OCI-LY1 (cell line): Measurements from ENCODE around the gene CAB39L.
A peak's percentile ranks its signal among the peaks of the same experiment; 100 is the strongest.

Experiments
- H2AFZ ChIP-seq: fragments of 200-600 bp; sonication (generic), shearing (Covaris generic); 2 replicates; pipeline ENCODE4 v1.6.0; 2014; ENCODE audit warnings: antibody characterized with exemption, mild to moderate bottlenecking, low read length
- H3F3A ChIP-seq: fragments of 200-600 bp; sonication (generic), shearing (Covaris generic); 2 replicates; pipeline ENCODE4 v1.6.0; 2014; ENCODE audit warnings: mild to moderate bottlenecking, antibody characterized with exemption, low read length, moderate library complexity; ENCODE audit not compliant: insufficient read depth
- H3K27ac ChIP-seq: fragments of 200-600 bp; sonication (generic); 2 replicates; pipeline ENCODE4 v1.5.1; 2014; ENCODE audit warnings: low read length, mixed run types, mild to moderate bottlenecking, low read depth; ENCODE audit not compliant: poor library complexity, severe bottlenecking
- H3K27me3 ChIP-seq: fragments of 200-600 bp; sonication (generic); 2 replicates; pipeline ENCODE4 v1.6.0; 2014; ENCODE audit warnings: antibody characterized with exemption, mild to moderate bottlenecking, low read length, moderate library complexity; ENCODE audit not compliant: insufficient read depth
- H3K36me3 ChIP-seq: fragments of 200-600 bp; sonication (generic); 2 replicates; pipeline ENCODE4 v1.6.1; 2014; ENCODE audit warnings: mild to moderate bottlenecking, antibody characterized with exemption, low read length, moderate library complexity, mixed read lengths; ENCODE audit not compliant: insufficient read depth
- H3K4me1 ChIP-seq: fragments of 200-600 bp; sonication (generic); 2 replicates; pipeline ENCODE4 v1.5.1; 2014; ENCODE audit warnings: mild to moderate bottlenecking, low read length, moderate library complexity; ENCODE audit not compliant: insufficient read depth, severe bottlenecking
- H3K4me2 ChIP-seq: fragments of 200-600 bp; sonication (generic), shearing (Covaris generic); 2 replicates; pipeline ENCODE4 v1.6.1; 2014; ENCODE audit warnings: low read length
- H3K4me3 ChIP-seq: fragments of 200-600 bp; sonication (generic); 2 replicates; pipeline ENCODE4 v1.5.1; 2014; ENCODE audit warnings: low read length, low read depth, mild to moderate bottlenecking, mixed read lengths; ENCODE audit not compliant: poor library complexity, severe bottlenecking
- H3K79me2 ChIP-seq: fragments of 200-600 bp; shearing (Covaris generic); 2 replicates; pipeline ENCODE4 v1.6.1; 2016; ENCODE audit warnings: mixed run types, low read length, mixed read lengths; ENCODE audit not compliant: insufficient read depth
- H3K9ac ChIP-seq: fragments of 200-600 bp; sonication (generic), shearing (Covaris generic); 2 replicates; pipeline ENCODE4 v1.6.1; 2014; ENCODE audit warnings: mild to moderate bottlenecking, low read length, mixed read lengths
- H3K9me2 ChIP-seq: fragments of 200-600 bp; sonication (generic), shearing (Covaris generic); 2 replicates; pipeline ENCODE4 v1.6.1; 2014; ENCODE audit warnings: low read depth, mild to moderate bottlenecking, low read length, mixed read lengths
- H3K9me3 ChIP-seq: fragments of 200-600 bp; shearing (Covaris generic); 2 replicates; pipeline ENCODE4 v1.6.1; 2014; ENCODE audit warnings: low read length, mixed read lengths
- H4K20me1 ChIP-seq: fragments of 200-600 bp; sonication (generic), shearing (Covaris generic); 2 replicates; pipeline ENCODE4 v1.6.0; 2016; ENCODE audit warnings: mild to moderate bottlenecking, low read length; ENCODE audit not compliant: insufficient read depth
- CTCF ChIP-seq: fragments of 200-600 bp; sonication (generic), shearing (Covaris generic); IDR thresholded peaks from 2 replicates; pipeline ENCODE4 v1.5.1; 2017; ENCODE audit warnings: mild to moderate bottlenecking, antibody characterized with exemption, low read length, moderate library complexity, mixed read lengths
- EZH2 ChIP-seq: fragments of 200-600 bp; sonication (generic), shearing (Covaris generic); IDR thresholded peaks from 2 replicates; pipeline ENCODE4 v1.8.0; 2017; ENCODE audit warnings: borderline replicate concordance, mixed run types, mild to moderate bottlenecking, antibody characterized with exemption, low read length, moderate library complexity, mixed read lengths

Gene CAB39L

GRCh38 chr13:49444524-49445395, 896 bp upstream of the CAB39L start:
- H4K20me1 ChIP-seq, result no peaks in the 10 kb centered on the region
- H3K4me3 ChIP-seq, result peak overlapping the region; percentile 77
- peaks cover 40% of the 10 kb centered on the region for H3K79me2 ChIP-seq
- peak overlapping the region; percentile 79 for H3K4me2 ChIP-seq
- 0 out of 2 replicates have a peak overlapping the region, but pooled peaks have one; percentile 4 for H2AFZ ChIP-seq
- H3K9ac ChIP-seq, result peak overlapping the region; percentile 84
- H3K9me2 ChIP-seq, result no peaks in the 10 kb centered on the region
- TF ChIP-seq CTCF, result no peak
- TF ChIP-seq EZH2, result no peak
- H3K9me3 ChIP-seq, result no peaks in the 10 kb centered on the region
- H3K27me3 ChIP-seq, result no peaks in the 10 kb centered on the region
- peaks cover 50% of the 10 kb centered on the region for H3K4me1 ChIP-seq
- H3K36me3 ChIP-seq, result peaks cover 24% of the 10 kb centered on the region
- H3F3A ChIP-seq, result peaks cover 9% of the 10 kb centered on the region
- H3K27ac ChIP-seq, result peak overlapping the region; percentile 96

- H3K4me1 ChIP-seq, result peaks cover 58% of the 10 kb centered on the region
- H3K27ac ChIP-seq, result peak overlapping the region; percentile 72
- no peaks in the 10 kb centered on the region for H3K27me3 ChIP-seq
- TF ChIP-seq EZH2 (no peak), CTCF (no peak)
- H4K20me1 ChIP-seq, result no peaks in the 10 kb centered on the region
- H3K36me3 ChIP-seq, result peaks cover 10% of the 10 kb centered on the region
- no peaks in the 10 kb centered on the region for H3K9me3 ChIP-seq
- peak overlapping the region; percentile 77 for H3K4me3 ChIP-seq
- H3K9me2 ChIP-seq, result no peaks in the 10 kb centered on the region
- H2AFZ ChIP-seq, result no peak overlapping the region
- peak overlapping the region; percentile 63 for H3K9ac ChIP-seq
- H3K79me2 ChIP-seq, result peaks cover 27% of the 10 kb centered on the region
- H3F3A ChIP-seq, result peaks cover 9% of the 10 kb centered on the region
- peak overlapping the region; percentile 67 for H3K4me2 ChIP-seq
These were observed 534 bp downstream of the CAB39L start for GRCh38 chr13:49443357-49443703.

- H3K27me3 ChIP-seq, result no peaks in the 10 kb centered on the region
- no peak overlapping the region for H3K9ac ChIP-seq
- peaks cover 9% of the 10 kb centered on the region for H3F3A ChIP-seq
- H3K79me2 ChIP-seq, result peaks cover 12% of the 10 kb centered on the region
- H3K27ac ChIP-seq, result no peak overlapping the region
- no peak overlapping the region for H3K4me2 ChIP-seq
- H3K4me1 ChIP-seq, result peaks cover 43% of the 10 kb centered on the region
- H3K9me2 ChIP-seq, result no peaks in the 10 kb centered on the region
- TF ChIP-seq EZH2 (no peak), CTCF (no peak)
- no peaks in the 10 kb centered on the region for H3K9me3 ChIP-seq
- H2AFZ ChIP-seq, result no peak overlapping the region
- H3K4me3 ChIP-seq, result no peak overlapping the region
- H3K36me3 ChIP-seq, result peaks cover 8% of the 10 kb centered on the region
- H4K20me1 ChIP-seq, result no peaks in the 10 kb centered on the region
These were observed 2.0 kb downstream of the CAB39L start for GRCh38 chr13:49441846-49442245.
